Measurements from ENCODE around the gene GPI. TPM values are rescaled to one million over a fixed set of nuclear protein-coding genes. Genes with fewer than 3 reads are reported as not detected.

Gene GPI
- total and polyA plus RNA-seq, 2 donors (not counting 1 experiment from before 2014, with no cell fraction given): 112 to 173 TPM

GRCh38 chr19:34317311-34317927 lies 47.6 kb upstream of the GPI start:
- Histone ChIP-seq H3K36me3 (ENCODE audit: control insufficient read depth, insufficient read depth, low read length) (peaks cover 2% of the 10 kb centered on the region), H3K9ac (ENCODE audit: insufficient read depth, low read length) (no peak overlapping the region), H3K27ac (ENCODE audit: insufficient read depth, low read length) (no peak overlapping the region), H3K79me2 (ENCODE audit: control insufficient read depth, insufficient read depth, low read length) (no peaks in the 10 kb centered on the region), H4K20me1 (ENCODE audit: control insufficient read depth, extremely low read depth, insufficient read depth, low read length) (no peaks in the 10 kb centered on the region), H3K4me3 (replicated peaks in 1 of 4; ENCODE audit: control extremely low read depth in 1 of 4, insufficient read depth in 1 of 4, low read depth in 3 of 4, low read length in 4 of 4) (no peak overlapping the region), H3K27me3 (ENCODE audit: control insufficient read depth, insufficient read depth, low read length) (no peaks in the 10 kb centered on the region), H3K9me3 (ENCODE audit: control insufficient read depth, insufficient read depth, low read depth, low read length) (no peaks in the 10 kb centered on the region), H3K4me2 (ENCODE audit: extremely low read depth, insufficient read depth, low read length) (no peak overlapping the region), H2AFZ (ENCODE audit: low read length) (no peak overlapping the region), H3K4me1 (ENCODE audit: control insufficient read depth, extremely low read depth, insufficient read depth, low read length) (peaks cover 22% of the 10 kb centered on the region)
- peak; percentile 15 to 52 for DNase-seq (ENCODE audit: low read depth in 2 of 2)
- TF ChIP-seq CTCF (conservative IDR thresholded peaks at IDR 0.05 in 1 of 2, IDR thresholded peaks at IDR 0.05 in 1 of 2; ENCODE audit: low read depth in 1 of 2, low read length in 2 of 2) (no peak), EZH2 (IDR thresholded peaks at IDR 0.05; ENCODE audit: low read length, missing control alignments) (no peak)

GRCh38 chr19:34319230-34319585 lies 45.8 kb upstream of the GPI start:
- H2AFZ ChIP-seq (ENCODE audit: low read length): no peak overlapping the region
- no peak for DNase-seq (ENCODE audit: low read depth in 2 of 2)
- H3K27ac ChIP-seq (ENCODE audit: insufficient read depth, low read length): no peak overlapping the region
- no peaks in the 10 kb centered on the region for H4K20me1 ChIP-seq (ENCODE audit: control insufficient read depth, extremely low read depth, insufficient read depth, low read length)
- H3K9me3 ChIP-seq (ENCODE audit: control insufficient read depth, insufficient read depth, low read depth, low read length): no peaks in the 10 kb centered on the region
- no peak overlapping the region for H3K4me2 ChIP-seq (ENCODE audit: extremely low read depth, insufficient read depth, low read length)
- TF ChIP-seq CTCF (conservative IDR thresholded peaks at IDR 0.05 in 1 of 2, IDR thresholded peaks at IDR 0.05 in 1 of 2; ENCODE audit: low read depth in 1 of 2, low read length in 2 of 2) (no peak), EZH2 (IDR thresholded peaks at IDR 0.05; ENCODE audit: low read length, missing control alignments) (no peak)
- no peak overlapping the region for H3K4me3 ChIP-seq (replicated peaks in 1 of 4; ENCODE audit: control extremely low read depth in 1 of 4, insufficient read depth in 1 of 4, low read depth in 3 of 4, low read length in 4 of 4)
- peaks cover 22% of the 10 kb centered on the region for H3K4me1 ChIP-seq (ENCODE audit: control insufficient read depth, extremely low read depth, insufficient read depth, low read length)
- H3K79me2 ChIP-seq (ENCODE audit: control insufficient read depth, insufficient read depth, low read length): no peaks in the 10 kb centered on the region
- H3K9ac ChIP-seq (ENCODE audit: insufficient read depth, low read length): no peak overlapping the region
- no peaks in the 10 kb centered on the region for H3K27me3 ChIP-seq (ENCODE audit: control insufficient read depth, insufficient read depth, low read length)
- peaks cover 5% of the 10 kb centered on the region for H3K36me3 ChIP-seq (ENCODE audit: control insufficient read depth, insufficient read depth, low read length)

- H3K27me3 ChIP-seq (ENCODE audit: control insufficient read depth, insufficient read depth, low read length): no peaks in the 10 kb centered on the region
- H3K4me3 ChIP-seq (replicated peaks in 1 of 4; ENCODE audit: control extremely low read depth in 1 of 4, insufficient read depth in 1 of 4, low read depth in 3 of 4, low read length in 4 of 4): no peak overlapping the region
- H2AFZ ChIP-seq (ENCODE audit: low read length): no peak overlapping the region
- no peaks in the 10 kb centered on the region for H4K20me1 ChIP-seq (ENCODE audit: control insufficient read depth, extremely low read depth, insufficient read depth, low read length)
- DNase-seq (ENCODE audit: low read depth in 2 of 2): peak; percentile 48 to 93
- peaks cover 22% of the 10 kb centered on the region for H3K4me1 ChIP-seq (ENCODE audit: control insufficient read depth, extremely low read depth, insufficient read depth, low read length)
- no peak overlapping the region for H3K4me2 ChIP-seq (ENCODE audit: extremely low read depth, insufficient read depth, low read length)
- TF ChIP-seq EZH2 (IDR thresholded peaks at IDR 0.05; ENCODE audit: low read length, missing control alignments) (no peak), CTCF (conservative IDR thresholded peaks at IDR 0.05 in 1 of 2, IDR thresholded peaks at IDR 0.05 in 1 of 2; ENCODE audit: low read depth in 1 of 2, low read length in 2 of 2) (no peak)
- H3K36me3 ChIP-seq (ENCODE audit: control insufficient read depth, insufficient read depth, low read length): peaks cover 5% of the 10 kb centered on the region
- H3K27ac ChIP-seq (ENCODE audit: insufficient read depth, low read length): no peak overlapping the region
- H3K9ac ChIP-seq (ENCODE audit: insufficient read depth, low read length): no peak overlapping the region
- H3K9me3 ChIP-seq (ENCODE audit: control insufficient read depth, insufficient read depth, low read depth, low read length): no peaks in the 10 kb centered on the region
- no peaks in the 10 kb centered on the region for H3K79me2 ChIP-seq (ENCODE audit: control insufficient read depth, insufficient read depth, low read length)
Observed at GRCh38 chr19:34319785-34320184, 45.2 kb upstream of the GPI start.

Measured in fibroblast of lung (primary cell).